Measurements from ENCODE around the gene HTRA3. TPM values are rescaled to one million over a fixed set of nuclear protein-coding genes. Genes with fewer than 3 reads are reported as not detected.

Gene HTRA3
- polyA plus RNA-seq, 3 donors from 2014 or later = not detected

DNA sequence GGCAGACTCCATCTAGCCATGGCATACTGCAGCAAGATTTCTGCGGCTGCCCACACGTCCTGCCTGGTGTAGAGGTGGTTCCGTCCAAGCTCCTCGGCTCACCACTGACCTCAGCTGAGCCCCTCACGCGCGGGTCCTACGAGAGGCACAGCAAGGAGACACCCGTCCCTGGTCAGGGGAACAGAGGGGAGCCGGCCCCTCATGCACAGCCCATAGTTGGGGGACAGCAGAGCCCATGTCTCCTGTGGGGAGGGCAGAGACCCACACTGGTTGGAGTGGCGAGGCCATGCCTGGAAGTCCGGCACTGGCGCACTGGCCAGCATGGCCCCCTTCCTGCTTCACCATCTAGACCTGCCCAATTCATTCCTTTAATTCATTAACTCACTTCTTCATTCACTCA is 80.8 kb downstream of the HTRA3 start:
- no peak for DNase-seq
- peaks cover 0 to 3% (median 0%) of the 10 kb centered on the region in 3 donors for H3K27me3 Mint-ChIP-seq (ENCODE audit: low read depth in 3 of 3)
- H3K36me3 Mint-ChIP-seq = no peaks in the 10 kb centered on the region
- H3K4me3 Mint-ChIP-seq = no peak overlapping the region
- peaks cover 0 to 2% (median 0%) of the 10 kb centered on the region in 6 donors for H3K9me3 Mint-ChIP-seq
- no peak overlapping the region for H3K27ac Mint-ChIP-seq
- H3K4me1 Mint-ChIP-seq = no peaks in the 10 kb centered on the region

DNA sequence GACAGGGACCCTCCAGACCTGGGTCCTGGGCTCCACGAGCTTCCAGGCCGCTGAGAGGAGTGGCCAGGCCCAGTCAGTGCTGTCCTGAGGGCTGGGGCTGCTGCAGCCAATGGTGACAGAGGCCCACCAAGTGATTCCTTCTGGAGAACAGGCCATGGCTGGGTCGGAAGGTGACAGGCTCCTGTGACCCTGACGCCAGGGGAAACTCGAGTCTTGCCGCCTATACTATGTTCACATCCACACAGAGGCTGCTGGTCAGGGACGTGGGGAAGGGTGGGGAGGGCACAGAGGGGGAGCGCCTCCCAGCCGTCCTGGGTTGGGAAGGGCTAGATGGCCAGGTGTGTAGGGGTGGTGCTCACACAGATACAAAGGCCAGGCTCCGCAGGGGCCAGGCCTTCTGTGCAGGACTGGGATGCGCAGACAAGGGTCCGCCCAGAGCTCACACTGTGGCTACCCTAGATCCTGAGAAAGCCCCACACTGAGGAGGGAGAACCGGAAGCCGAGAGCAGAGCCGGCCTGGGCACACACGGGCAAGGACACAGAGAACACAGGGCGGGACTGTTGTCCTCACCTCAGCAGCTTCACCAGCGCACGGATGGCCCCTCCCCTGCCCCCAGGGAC is 81.4 kb downstream of the HTRA3 start:
- Mint-ChIP-seq H3K27me3 (ENCODE audit: low read depth in 3 of 3) (peaks cover 0 to 2% (median 0%) of the 10 kb centered on the region in 3 donors), H3K27ac (no peak overlapping the region)
- DNase-seq = no peak

DNA sequence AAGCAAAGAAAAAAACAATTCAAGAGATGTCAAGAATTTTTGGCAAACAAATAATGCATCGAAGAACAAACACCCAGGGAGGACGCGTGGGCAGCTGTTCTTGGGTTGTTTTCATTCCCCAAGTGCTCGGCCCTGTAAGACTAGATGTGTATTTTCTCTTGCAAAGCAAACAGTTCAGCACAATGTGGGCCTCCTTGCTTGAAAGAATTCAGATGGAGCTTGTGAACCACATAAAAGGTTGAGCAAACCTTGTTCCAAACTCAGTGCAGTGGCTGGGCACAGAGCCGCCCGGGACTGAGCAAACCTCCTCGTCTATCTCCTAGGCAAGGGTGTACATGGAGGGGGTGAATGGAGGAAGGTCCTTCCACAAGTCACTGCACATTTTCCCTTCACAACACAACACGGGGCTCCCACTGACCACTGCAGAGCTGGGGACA is 82.4 kb downstream of the HTRA3 start:
- Mint-ChIP-seq H3K9me3 (peaks cover 0 to 2% (median 0%) of the 10 kb centered on the region in 6 donors), H3K27ac (no peak overlapping the region), H3K4me1 (no peaks in the 10 kb centered on the region), H3K36me3 (no peaks in the 10 kb centered on the region), H3K27me3 (ENCODE audit: low read depth in 3 of 3) (peaks cover 0 to 1% (median 0%) of the 10 kb centered on the region in 3 donors), H3K4me3 (no peak overlapping the region)
- no peak for DNase-seq

More for the DNA sequence above, 81.4 kb downstream of the HTRA3 start:
- Mint-ChIP-seq H3K4me1 (no peaks in the 10 kb centered on the region), H3K9me3 (peaks cover 0 to 2% (median 0%) of the 10 kb centered on the region in 6 donors), H3K4me3 (no peak overlapping the region), H3K36me3 (no peaks in the 10 kb centered on the region)

- Mint-ChIP-seq H3K36me3 (no peaks in the 10 kb centered on the region), H3K27ac (no peak overlapping the region), H3K27me3 (ENCODE audit: low read depth in 3 of 3) (peaks cover 0 to 1% (median under 1%) of the 10 kb centered on the region in 3 donors), H3K9me3 (peaks cover 0 to 2% (median 0%) of the 10 kb centered on the region in 6 donors), H3K4me1 (no peaks in the 10 kb centered on the region), H3K4me3 (no peak overlapping the region)
- DNase-seq = no peak
Measured at GRCh38 chr4:8352368-8353157, 83.0 kb downstream of the HTRA3 start.

DNA sequence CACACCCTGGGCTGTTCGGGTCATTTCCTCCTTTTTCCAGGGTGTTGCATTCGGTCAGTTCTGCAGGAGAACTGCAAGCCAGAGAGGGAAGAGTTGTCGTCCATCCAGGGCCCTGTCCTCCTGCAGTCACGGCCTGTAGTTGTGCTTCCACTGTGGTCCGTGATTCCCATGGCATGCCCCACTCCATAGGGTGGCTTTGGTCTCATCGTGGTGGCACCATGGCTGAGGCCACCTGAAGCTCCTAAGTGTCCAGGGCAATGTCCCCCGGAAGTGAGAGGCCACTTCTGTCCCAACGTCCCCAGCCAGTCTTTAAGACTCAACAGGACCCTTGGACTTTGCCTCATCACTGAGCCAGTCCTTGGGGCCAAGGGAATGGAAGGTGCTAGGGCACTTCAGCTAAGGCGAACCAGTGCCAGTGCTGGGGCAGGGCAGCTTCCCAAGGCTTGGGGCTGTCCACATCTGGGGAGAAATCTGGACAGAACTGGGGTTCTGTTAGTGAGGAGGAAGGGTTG is 83.7 kb downstream of the HTRA3 start:
- H3K27ac Mint-ChIP-seq = no peak overlapping the region
- H3K9me3 Mint-ChIP-seq = peaks cover 0 to 2% (median 0%) of the 10 kb centered on the region in 6 donors
- H3K4me1 Mint-ChIP-seq = no peaks in the 10 kb centered on the region
- H3K27me3 Mint-ChIP-seq (ENCODE audit: low read depth in 3 of 3) = peaks cover 0 to 5% (median 1%) of the 10 kb centered on the region in 3 donors
- DNase-seq = no peak
- H3K36me3 Mint-ChIP-seq = no peaks in the 10 kb centered on the region
- no peak overlapping the region for H3K4me3 Mint-ChIP-seq

DNA sequence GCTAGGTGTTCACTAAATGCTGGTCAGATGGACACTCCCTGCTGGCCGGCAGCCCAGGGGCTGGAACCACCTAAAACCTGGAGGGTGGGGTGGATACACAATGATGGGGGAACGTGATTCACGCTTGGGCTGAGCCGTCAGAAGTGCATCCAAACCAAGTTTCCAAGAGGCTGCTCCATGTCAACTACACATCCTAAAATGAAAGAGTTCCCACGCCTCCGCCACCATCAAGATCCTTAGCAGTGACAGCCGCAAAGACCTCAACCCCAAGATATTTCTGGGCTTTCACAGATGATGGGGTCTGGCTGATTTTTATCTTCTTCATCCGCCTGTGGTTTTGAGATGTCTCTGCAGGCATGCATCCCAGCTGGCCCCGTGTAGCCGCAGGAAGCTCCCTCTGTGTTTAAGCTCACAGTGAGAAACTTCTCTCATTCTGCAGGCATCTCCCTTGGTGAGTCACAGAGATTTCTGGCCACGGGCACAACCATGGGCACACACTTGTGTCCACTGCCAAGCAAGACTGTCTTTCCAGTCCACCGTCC is 84.4 kb downstream of the HTRA3 start:
- no peaks in the 10 kb centered on the region for H3K36me3 Mint-ChIP-seq
- H3K27me3 Mint-ChIP-seq (ENCODE audit: low read depth in 3 of 3) = peaks cover 0 to 9% (median 1%) of the 10 kb centered on the region in 3 donors
- no peak overlapping the region for H3K4me3 Mint-ChIP-seq
- no peaks in the 10 kb centered on the region for H3K4me1 Mint-ChIP-seq
- no peak for DNase-seq
- H3K9me3 Mint-ChIP-seq = peaks cover 0 to 2% (median 0%) of the 10 kb centered on the region in 6 donors
- no peak overlapping the region for H3K27ac Mint-ChIP-seq

GRCh38 chr4:8355306-8355705 is 85.8 kb downstream of the HTRA3 start:
- DNase-seq = no peak
- no peak overlapping the region for H3K4me3 Mint-ChIP-seq
- H3K36me3 Mint-ChIP-seq = no peaks in the 10 kb centered on the region
- H3K27me3 Mint-ChIP-seq (ENCODE audit: low read depth in 3 of 3) = peaks cover 0 to 9% (median 1%) of the 10 kb centered on the region in 3 donors
- no peaks in the 10 kb centered on the region for H3K4me1 Mint-ChIP-seq
- no peaks in the 10 kb centered on the region for H3K9me3 Mint-ChIP-seq
- no peak overlapping the region for H3K27ac Mint-ChIP-seq

DNA sequence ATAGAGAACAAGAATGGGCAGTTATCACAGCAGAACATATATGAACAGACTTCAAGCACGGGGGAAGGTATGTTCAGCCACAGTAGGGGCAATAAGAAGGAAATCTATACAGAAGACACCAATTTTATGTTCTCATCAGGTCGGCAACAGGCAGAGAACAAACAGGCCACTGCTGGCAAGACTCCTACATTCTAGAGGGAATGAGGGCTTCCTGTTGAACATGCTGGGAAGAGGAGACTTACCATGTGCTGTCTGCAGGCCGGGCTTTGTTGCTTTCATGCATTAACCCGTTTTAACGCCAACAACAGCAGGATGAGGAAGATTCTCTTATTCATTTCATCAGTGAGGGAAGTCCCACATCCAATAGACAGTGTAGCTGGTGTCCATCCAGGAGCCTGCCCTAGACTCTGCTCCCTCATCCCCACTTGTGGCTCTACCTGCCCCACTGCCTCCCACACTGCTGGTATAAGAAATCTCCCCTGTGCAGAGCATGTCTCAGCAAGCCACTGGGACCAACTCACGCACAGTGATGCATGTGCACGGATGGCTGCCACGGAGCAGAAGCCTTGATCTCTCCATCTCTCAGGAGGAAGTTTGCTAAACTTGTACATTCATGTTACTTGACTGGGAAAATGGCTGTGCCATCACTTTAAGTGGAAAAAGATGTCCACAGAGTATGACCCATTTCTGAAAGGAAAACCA is 86.5 kb downstream of the HTRA3 start:
- Mint-ChIP-seq H3K27ac (no peak overlapping the region), H3K9me3 (no peaks in the 10 kb centered on the region), H3K4me3 (no peak overlapping the region), H3K4me1 (no peaks in the 10 kb centered on the region), H3K27me3 (ENCODE audit: low read depth in 3 of 3) (peaks cover 0 to 9% (median 1%) of the 10 kb centered on the region in 3 donors), H3K36me3 (no peaks in the 10 kb centered on the region)
- no peak for DNase-seq

Other genes with a start within 250 kb of the HTRA3 start
- gene ABLIM2, start 110.9 kb upstream of the HTRA3 start, polyA plus RNA-seq = 1 to 10 TPM in 1 of 3 donors, under 1 TPM in 2; 0.27 to 4.1 (median 0.43) TPM
- 10 to 100 TPM in 1 of 3 donors, 1 to 10 TPM in 2; 3.4 to 18.1 (median 4.2) TPM for gene SH3TC1, start 70.5 kb upstream of the HTRA3 start, polyA plus RNA-seq
- gene ACOX3, start 171.0 kb downstream of the HTRA3 start, polyA plus RNA-seq = 10 to 100 TPM; 11.3 to 15.9 (median 15.8) TPM
- 10 to 100 TPM in 1 of 3 donors, 1 to 10 TPM in 2; 2.6 to 15.6 (median 8.9) TPM for gene TRMT44, start 171.0 kb downstream of the HTRA3 start, polyA plus RNA-seq